Upper lobe of left lung (tissue), 6 donors: ENCODE measurements around the gene DNAH1. TPM values are rescaled to one million over a fixed set of nuclear protein-coding genes. Genes with fewer than 3 reads are reported as not detected.
"Not testable (repeated sequence)": the region's sequence is repeated elsewhere in the genome, so short reads cannot be mapped to it uniquely, and the experiment has no call there.

Experiments used
- ATAC-seq, 2 donors: fragments of 200-7000 bp; cut with Tn5 transposase; one replicate each; pipeline ENCODE4 v1.9.1; 2022; ENCODE audit warnings: mild to moderate bottlenecking in 2 of 2, moderate library complexity in 2 of 2; ENCODE audit not compliant: low FRiP score in 2 of 2
- DNase-seq, 2 donors: peaks; one replicate each; pipeline ENCODE4 v3.0.0-alpha.2; 2019 to 2020
- H3K27ac ChIP-seq, 4 donors: fragments of 200-600 bp; sonication (generic); one replicate each; pipeline ENCODE4 v1.5.1; 2016 to 2019
- H3K27me3 ChIP-seq, 4 donors: fragments of 200-600 bp; sonication (generic); one replicate each; pipeline ENCODE4 v1.5.1; 2017 to 2019
- H3K36me3 ChIP-seq, 4 donors: fragments of 200-600 bp; sonication (generic); one replicate each; pipeline ENCODE4 v1.5.1; 2016 to 2019
- H3K4me1 ChIP-seq, 4 donors: fragments of 200-600 bp; sonication (generic); one replicate each; pipeline ENCODE4 v1.5.1; 2018 to 2019
- H3K4me3 ChIP-seq, 4 donors: fragments of 200-600 bp; sonication (generic); one replicate each; pipeline ENCODE4 v1.5.1; 2017 to 2019; ENCODE audit warnings: mild to moderate bottlenecking in 2 of 4, moderate library complexity in 1 of 4
- H3K9me3 ChIP-seq, 4 donors: fragments of 200-600 bp; sonication (generic); one replicate each; pipeline ENCODE4 v1.5.1; 2018 to 2019
- EP300 ChIP-seq, 4 donors: sonication (generic); formaldehyde crosslinking; IDR thresholded peaks; one replicate each; pipeline ENCODE4 v1.5.1; 2017; ENCODE audit warnings: antibody characterized with exemption in 4 of 4, control low read depth in 2 of 4
- POLR2A ChIP-seq, 4 donors: fragments of 450-650 bp; IDR thresholded peaks; one replicate each; pipeline ENCODE4 v1.5.1; 2016 to 2017; ENCODE audit warnings: antibody characterized with exemption in 4 of 4, mild to moderate bottlenecking in 2 of 4
- POLR2AphosphoS5 ChIP-seq, 2 donors: sonication (generic); formaldehyde crosslinking; IDR thresholded peaks; one replicate each; pipeline ENCODE4 v1.5.1; 2017; ENCODE audit warnings: antibody characterized with exemption in 2 of 2
- WGBS, 2 donors: methylation state at CpG; one replicate each; pipeline ENCODE4 v1.1.5; 2017 to 2018; 5-methylcytosine and 5-hydroxymethylcytosine counted together
- total RNA-seq, 6 donors: library from RNA; depleted of rRNA in 4 of 6; stranded (reverse); fragments of >200 nt in 4 of 6; gene quantifications; one replicate each; pipeline versions ENCODE4 v1.1.0 to v1.2.1, GENCODE V29; 2016 to 2021
- TF ChIP-seq, protein P1 (sequence below), 6 experiments: fragments of 450-650 bp in 4 of 6; fragments of 200-600 bp in 2 of 6; sonication (generic) in 2 of 6; IDR thresholded peaks; one replicate each; pipeline ENCODE4 v1.5.1; 2016 to 2019; ENCODE audit warnings: antibody characterized with exemption in 6 of 6
- donor health status: DM: no; HTN: no; CAD: no; lungs with moderate emphysema.
- donor health status: DM: no; HTN: yes; CAD: no; lungs with severe emphysema.

Gene DNAH1
- total RNA-seq, 6 donors from 2014 or later, result 10.8 to 67.1 (median 22.4) TPM

DNA sequence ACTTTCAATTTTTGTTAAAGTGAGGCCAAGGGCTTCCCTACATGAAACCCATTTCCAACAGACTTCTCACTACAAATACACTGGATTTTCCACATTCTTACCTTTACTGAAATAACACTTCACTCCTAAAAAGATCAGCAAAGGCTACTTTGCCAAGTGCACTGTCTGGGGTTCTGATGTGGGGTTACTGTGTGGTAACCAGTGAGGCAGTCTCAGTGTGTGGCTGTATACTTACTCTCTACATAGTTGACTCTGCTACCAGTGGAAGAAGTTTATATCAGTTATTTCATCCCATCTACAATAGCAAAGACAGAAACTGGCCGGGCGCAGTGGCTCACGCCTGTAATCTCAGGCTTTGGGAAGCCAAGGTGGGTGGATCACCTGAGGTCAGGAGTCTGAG lies 43.3 kb upstream of the DNAH1 start:
- H3K4me3 ChIP-seq, result no peak overlapping the region
- no peaks in the 10 kb centered on the region for H3K9me3 ChIP-seq
- H3K27ac ChIP-seq, result peak overlapping the region; percentile 4 to 83 (median 28)
- 69 to 74% methylated on average over 3 of the region's 3 CpGs for WGBS, 2 donors
- DNase-seq (no peak), ATAC-seq (no peak)
- H3K27me3 ChIP-seq, result no peaks in the 10 kb centered on the region
- peaks cover 0 to 36% (median 14%) of the 10 kb centered on the region in 4 donors for H3K36me3 ChIP-seq
- H3K4me1 ChIP-seq, result peaks cover 77 to 98% (median 85%) of the 10 kb centered on the region in 4 donors
- TF ChIP-seq EP300 (IDR thresholded peaks at IDR 0.05), result no peak
- no peak for TF ChIP-seq POLR2AphosphoS5 (IDR thresholded peaks at IDR 0.05)
- no peak for TF ChIP-seq POLR2A (IDR thresholded peaks at IDR 0.05)
- TF ChIP-seq, protein P1, sequence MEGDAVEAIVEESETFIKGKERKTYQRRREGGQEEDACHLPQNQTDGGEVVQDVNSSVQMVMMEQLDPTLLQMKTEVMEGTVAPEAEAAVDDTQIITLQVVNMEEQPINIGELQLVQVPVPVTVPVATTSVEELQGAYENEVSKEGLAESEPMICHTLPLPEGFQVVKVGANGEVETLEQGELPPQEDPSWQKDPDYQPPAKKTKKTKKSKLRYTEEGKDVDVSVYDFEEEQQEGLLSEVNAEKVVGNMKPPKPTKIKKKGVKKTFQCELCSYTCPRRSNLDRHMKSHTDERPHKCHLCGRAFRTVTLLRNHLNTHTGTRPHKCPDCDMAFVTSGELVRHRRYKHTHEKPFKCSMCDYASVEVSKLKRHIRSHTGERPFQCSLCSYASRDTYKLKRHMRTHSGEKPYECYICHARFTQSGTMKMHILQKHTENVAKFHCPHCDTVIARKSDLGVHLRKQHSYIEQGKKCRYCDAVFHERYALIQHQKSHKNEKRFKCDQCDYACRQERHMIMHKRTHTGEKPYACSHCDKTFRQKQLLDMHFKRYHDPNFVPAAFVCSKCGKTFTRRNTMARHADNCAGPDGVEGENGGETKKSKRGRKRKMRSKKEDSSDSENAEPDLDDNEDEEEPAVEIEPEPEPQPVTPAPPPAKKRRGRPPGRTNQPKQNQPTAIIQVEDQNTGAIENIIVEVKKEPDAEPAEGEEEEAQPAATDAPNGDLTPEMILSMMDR (IDR thresholded peaks at IDR 0.05), result no peak

- H3K9me3 ChIP-seq, DNase-seq, ATAC-seq, H3K27me3 ChIP-seq: not testable (repeated sequence)
- H3K27ac ChIP-seq, result peak overlapping the region in 1 of 4 donors; percentile 98
- H3K4me1 ChIP-seq, result peaks cover 67 to 89% (median 77%) of the 10 kb centered on the region in 4 donors
- H3K4me3 ChIP-seq, result peak overlapping the region in 1 of 4 donors; percentile 69
- WGBS, 2 donors, result 87 to 93% methylated on average over 18 of the region's 18 CpGs
- peaks cover 0 to 18% (median 0%) of the 10 kb centered on the region in 4 donors for H3K36me3 ChIP-seq
These were observed 41.3 kb upstream of the DNAH1 start for GRCh38 chr3:52274781-52275180.

DNA sequence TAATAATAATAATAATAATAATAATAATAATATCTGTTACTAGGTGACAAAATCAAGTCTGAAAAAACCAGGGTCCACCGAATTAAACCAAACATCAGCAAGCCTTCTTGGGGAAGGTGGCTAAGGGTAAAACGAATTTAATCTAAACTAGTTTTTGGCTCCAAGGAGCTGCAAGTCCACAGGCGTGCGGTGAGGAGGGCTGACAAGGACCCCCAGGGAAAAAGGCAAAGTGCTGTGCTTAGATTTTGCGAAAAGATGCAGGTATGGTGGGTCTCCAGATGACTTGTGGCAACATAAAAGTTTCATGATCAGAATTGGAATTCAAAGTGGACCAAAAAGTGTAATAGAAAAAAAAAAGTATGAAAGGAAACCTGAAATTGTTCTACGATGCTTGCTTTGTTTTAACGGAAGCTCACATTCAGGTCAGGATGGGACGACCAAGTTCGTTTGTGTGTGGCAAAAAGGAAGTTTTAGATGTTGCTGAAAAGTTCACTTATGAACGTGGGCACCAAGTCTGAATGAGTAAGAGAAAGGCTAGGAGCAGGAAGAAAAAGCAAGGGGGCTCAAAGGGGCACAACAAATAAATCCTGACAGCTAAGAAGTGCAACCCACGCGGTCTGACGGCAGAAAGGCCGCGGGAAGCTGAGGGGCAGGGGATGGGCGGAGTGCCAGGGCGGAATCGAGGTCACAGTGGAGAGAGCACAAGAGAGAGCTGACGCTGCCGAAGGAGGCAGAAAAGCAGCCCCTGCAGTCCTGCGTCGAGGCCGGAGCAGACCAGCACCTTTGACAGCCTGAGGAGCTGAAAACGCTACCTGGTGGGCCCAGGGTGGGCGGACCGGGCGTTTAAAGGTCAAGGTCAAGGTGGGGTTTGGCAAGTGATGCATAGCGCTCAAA lies 38.8 kb upstream of the DNAH1 start:
- peak; percentile 64 to 82 for ATAC-seq
- WGBS, 2 donors, result 1 to 2% methylated on average over 28 of the region's 28 CpGs

DNA sequence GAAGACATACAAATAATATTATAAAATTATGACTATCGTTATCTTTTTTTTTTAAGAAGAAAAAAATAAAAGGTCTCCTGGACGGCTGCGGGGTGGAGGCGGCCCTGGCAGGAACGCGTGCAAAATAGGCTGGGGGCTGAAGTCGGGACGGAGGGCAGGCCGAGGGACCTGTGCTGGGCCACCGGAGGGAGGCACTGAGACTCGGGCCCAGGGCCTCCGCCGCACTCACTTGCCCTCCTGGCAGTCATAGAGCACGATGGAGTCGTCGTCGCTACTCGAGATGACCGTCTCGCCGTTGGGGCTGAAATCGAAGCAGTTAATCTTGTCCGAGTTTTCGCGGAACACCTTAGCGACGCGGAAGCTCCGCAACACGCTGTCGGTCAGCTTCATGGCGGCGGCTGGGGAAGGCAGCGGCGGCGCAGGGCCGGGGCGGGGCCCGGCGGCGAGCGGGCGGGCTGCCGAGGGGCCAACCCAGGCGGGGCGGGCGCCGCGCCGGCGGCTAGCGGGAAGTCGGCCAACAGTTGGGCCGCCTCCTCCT lies 38.1 kb upstream of the DNAH1 start:
- 0 to 1% methylated on average over 13 to 51 of the region's 54 CpGs for WGBS, 2 donors
- Histone ChIP-seq H3K4me3 (peak overlapping the region; percentile 69 to 88 (median 82)), H3K27me3 (no peaks in the 10 kb centered on the region), H3K4me1 (peaks cover 43 to 65% (median 51%) of the 10 kb centered on the region in 4 donors), H3K9me3 (no peaks in the 10 kb centered on the region), H3K27ac (peak overlapping the region; percentile 94 to 99 (median 98)), H3K36me3 (peaks cover 0 to 20% (median 0%) of the 10 kb centered on the region in 4 donors)
- no peak for TF ChIP-seq POLR2AphosphoS5 (IDR thresholded peaks at IDR 0.05)
- TF ChIP-seq, protein P1 (IDR thresholded peaks at IDR 0.05), result peak in 5 of 6 experiments; percentile 14 to 77 (median 32)
- ATAC-seq (peak; percentile 84 to 93), DNase-seq (peak in 1 of 2 donors; percentile 52)

More for the DNA sequence above, 38.8 kb upstream of the DNAH1 start:
- peaks cover 49 to 72% (median 59%) of the 10 kb centered on the region in 4 donors for H3K4me1 ChIP-seq
- H3K4me3 ChIP-seq, result peak overlapping the region; percentile 69 to 88 (median 82)
- H3K9me3 ChIP-seq, result no peaks in the 10 kb centered on the region
- peak in 3 of 4 donors; percentile 50 to 79 (median 56) for TF ChIP-seq POLR2A (IDR thresholded peaks at IDR 0.05)
- TF ChIP-seq POLR2AphosphoS5 (IDR thresholded peaks at IDR 0.05), result peak; percentile 74 to 90
- TF ChIP-seq, protein P1 (IDR thresholded peaks at IDR 0.05), result no peak
- H3K27ac ChIP-seq, result peak overlapping the region; percentile 94 to 99 (median 98)
- DNase-seq, result peak; percentile 83 to 88
- H3K36me3 ChIP-seq, result peaks cover 0 to 25% (median 0%) of the 10 kb centered on the region in 4 donors
- H3K27me3 ChIP-seq, result no peaks in the 10 kb centered on the region

DNA sequence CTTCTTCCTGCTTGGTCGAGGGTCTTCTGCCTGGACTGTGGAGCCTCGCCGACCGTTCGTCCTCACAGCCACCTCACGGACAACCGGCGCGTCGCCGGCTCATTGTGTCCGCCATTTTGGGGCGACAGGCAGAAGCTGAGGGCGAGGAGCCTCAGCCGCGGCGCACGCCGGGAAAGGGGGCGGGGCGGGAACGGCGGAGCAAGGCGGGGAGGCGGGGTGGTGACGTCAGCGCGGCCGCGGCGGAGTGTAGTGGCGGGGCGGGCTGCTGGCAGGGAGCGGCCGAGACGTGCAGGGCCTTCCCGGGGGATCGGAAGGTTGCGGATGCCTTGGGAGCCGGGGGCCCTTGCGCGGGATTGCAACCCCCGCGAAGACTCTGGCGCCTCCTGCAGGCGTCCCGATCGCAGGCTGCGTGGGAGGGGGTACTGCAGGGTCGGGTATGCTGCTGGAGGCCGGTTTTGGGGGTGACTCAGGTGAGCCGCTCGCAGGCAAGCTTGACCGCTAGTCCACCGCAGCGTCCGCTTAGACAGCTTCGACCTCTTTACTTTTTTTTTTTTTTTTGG lies 37.5 kb upstream of the DNAH1 start, which contains the start of gene WDR82:
Gene WDR82, minus strand, starts transcription at position 140 of the 560 bp plus-strand sequence. CDS start 288 bp downstream, outside the sequence.
- ATAC-seq, result peak; percentile 96 to 99
- H3K4me1 ChIP-seq, result peaks cover 37 to 59% (median 48%) of the 10 kb centered on the region in 4 donors

More for the DNA sequence above, 37.5 kb upstream of the DNAH1 start, which contains the start of gene WDR82:
- peak within 1 kb of the TSS; percentile 69 to 88 (median 82) for H3K4me3 ChIP-seq
- no peaks in the 10 kb centered on the region for H3K27me3 ChIP-seq
- peak; percentile 97 to 98 for TF ChIP-seq POLR2AphosphoS5 (IDR thresholded peaks at IDR 0.05)
- TF ChIP-seq POLR2A (IDR thresholded peaks at IDR 0.05), result peak in 3 of 4 donors; percentile 62 to 94 (median 87)
- TF ChIP-seq, protein P1 (IDR thresholded peaks at IDR 0.05), result peak; percentile 31 to 66 (median 41)
- TF ChIP-seq EP300 (IDR thresholded peaks at IDR 0.05), result peak in 1 of 4 donors; percentile 27
- 0 to 1% methylated on average over 25 to 47 of the region's 58 CpGs for WGBS, 2 donors
- peak within 1 kb of the TSS; percentile 94 to 99 (median 98) for H3K27ac ChIP-seq
- H3K9me3 ChIP-seq, result no peaks in the 10 kb centered on the region
- DNase-seq, result peak; percentile 98 to 100
- H3K36me3 ChIP-seq, result peaks cover 0 to 18% (median 0%) of the 10 kb centered on the region in 4 donors
